Activated CD8-positive, alpha-beta memory T cell treated with anti-CD3 and anti-CD28 coated beads, Interleukin-2, amount 10 ng/mL, durations not matched to agents 7 days and 5 days (primary cell): ENCODE measurements around the gene ST14. TPM values are rescaled to one million over a fixed set of nuclear protein-coding genes. Genes with fewer than 3 reads are reported as not detected.
"Not testable (repeated sequence)": the region's sequence is repeated elsewhere in the genome, so short reads cannot be mapped to it uniquely, and the experiment has no call there.

ENCODE experiments used
- ATAC-seq: fragments of 150-1000 bp; cut with Tn5 transposase; one replicate; pipeline ENCODE4 v1.10.0; 2021; ENCODE audit warnings: moderate library complexity
- CTCF ChIA-PET: fragments of 350-600 bp; sonication (Branson Sonifier 250); formaldehyde crosslinking; loops from one replicate; lab custom pipeline; 2021; ENCODE audit warnings: antibody characterized with exemption; lab: Charles Lee
- DNase-seq: peaks from one replicate; pipeline ENCODE4 v3.0.0-alpha.2; 2020
- H3K27ac Mint-ChIP-seq: one replicate; pipeline ENCODE4 v1.8.0; 2021; ENCODE audit warnings: mild to moderate bottlenecking, mixed read lengths
- H3K27me3 Mint-ChIP-seq: one replicate; pipeline ENCODE4 v1.8.0; 2021; ENCODE audit warnings: mixed read lengths
- H3K36me3 Mint-ChIP-seq: one replicate; pipeline ENCODE4 v1.8.0; 2021; ENCODE audit warnings: mild to moderate bottlenecking, mixed read lengths
- H3K4me1 Mint-ChIP-seq: one replicate; pipeline ENCODE4 v1.8.0; 2021; ENCODE audit warnings: mixed read lengths
- H3K4me3 Mint-ChIP-seq: one replicate; pipeline ENCODE4 v1.8.0; 2021; ENCODE audit warnings: mild to moderate bottlenecking, moderate library complexity, mixed read lengths
- H3K9me3 Mint-ChIP-seq: one replicate; pipeline ENCODE4 v1.8.0; 2022; ENCODE audit warnings: low read depth, mixed read lengths
- total RNA-seq, 2 experiments: library from RNA; stranded (reverse); gene quantifications; one replicate each; pipeline ENCODE4 v1.2.3, GENCODE V29; 2021

ST14 gene
- total RNA-seq, 2 experiments from 2014 or later = not detected

DNA sequence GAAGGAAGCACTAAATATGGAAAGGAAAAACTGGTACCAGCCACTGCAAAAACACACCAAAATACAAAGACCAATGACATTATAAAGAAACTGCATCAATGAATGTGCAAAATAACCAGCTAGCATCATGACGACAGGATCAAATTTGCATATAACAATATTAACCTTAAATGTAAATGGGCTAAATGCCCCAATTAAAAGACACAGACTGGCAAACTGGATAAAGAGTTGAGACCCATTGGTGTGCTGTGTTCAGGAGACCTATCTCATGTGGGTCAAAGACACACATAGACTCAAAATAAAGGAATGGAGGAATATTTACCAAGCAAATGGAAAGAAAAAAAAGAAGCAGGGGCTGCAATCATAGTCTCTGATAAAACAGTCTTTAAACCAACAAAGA lies 92.2 kb downstream of the ST14 start:
- ATAC-seq, CTCF ChIA-PET, H3K4me3 Mint-ChIP-seq, H3K27ac Mint-ChIP-seq, DNase-seq, H3K27me3 Mint-ChIP-seq: not testable (repeated sequence)
- Mint-ChIP-seq H3K9me3 (peaks cover 12% of the 10 kb centered on the region), H3K4me1 (peaks cover 12% of the 10 kb centered on the region), H3K36me3 (peaks cover 43% of the 10 kb centered on the region)

Other genes with a start within 250 kb of the ST14 start
- 10 to 100 TPM; 15.7 to 19.2 TPM for gene PRDM10, start 156.9 kb upstream of the ST14 start, total RNA-seq
- gene APLP2, start 89.9 kb upstream of the ST14 start, total RNA-seq = 10 to 100 TPM; 21.9 to 33.5 TPM
- 10 to 100 TPM; 36.9 to 41.7 TPM for gene ZBTB44, start 155.1 kb downstream of the ST14 start, total RNA-seq